Stimulated activated CD4-positive, alpha-beta T cell treated with anti-CD3 and anti-CD28 coated beads, Interleukin-4, amount 100 ng/mL, for 4 hours (primary cell): Measurements from ENCODE around the gene PCYT2.
"Not testable (repeated sequence)": the region's sequence is repeated elsewhere in the genome, so short reads cannot be mapped to it uniquely, and the experiment has no call there.

Experiments used
- DNase-seq, 2 experiments: peaks; one replicate each; pipeline ENCODE4 v3.0.0-alpha.2; 2020

The PCYT2 gene

GRCh38 chr17:81911277-81911961, at the start of gene PCYT2:
TSS of gene PCYT2 (minus strand) at chr17:81911399. CDS start at chr17:81911355, 44 bp downstream.
- peak; percentile 93 to 94 for DNase-seq

- DNase-seq = no peak
Measured at GRCh38 chr17:81960130-81960958, 49.1 kb upstream of the PCYT2 start.

- peak; percentile 75 to 86 for DNase-seq
Measured at GRCh38 chr17:81959362-81960129, 48.3 kb upstream of the PCYT2 start.

GRCh38 chr17:81958633-81959342, 47.6 kb upstream of the PCYT2 start:
- no peak for DNase-seq

GRCh38 chr17:81957691-81958432, 46.7 kb upstream of the PCYT2 start:
- DNase-seq = no peak

GRCh38 chr17:81956607-81957589, 45.7 kb upstream of the PCYT2 start:
- DNase-seq = no peak

DNA sequence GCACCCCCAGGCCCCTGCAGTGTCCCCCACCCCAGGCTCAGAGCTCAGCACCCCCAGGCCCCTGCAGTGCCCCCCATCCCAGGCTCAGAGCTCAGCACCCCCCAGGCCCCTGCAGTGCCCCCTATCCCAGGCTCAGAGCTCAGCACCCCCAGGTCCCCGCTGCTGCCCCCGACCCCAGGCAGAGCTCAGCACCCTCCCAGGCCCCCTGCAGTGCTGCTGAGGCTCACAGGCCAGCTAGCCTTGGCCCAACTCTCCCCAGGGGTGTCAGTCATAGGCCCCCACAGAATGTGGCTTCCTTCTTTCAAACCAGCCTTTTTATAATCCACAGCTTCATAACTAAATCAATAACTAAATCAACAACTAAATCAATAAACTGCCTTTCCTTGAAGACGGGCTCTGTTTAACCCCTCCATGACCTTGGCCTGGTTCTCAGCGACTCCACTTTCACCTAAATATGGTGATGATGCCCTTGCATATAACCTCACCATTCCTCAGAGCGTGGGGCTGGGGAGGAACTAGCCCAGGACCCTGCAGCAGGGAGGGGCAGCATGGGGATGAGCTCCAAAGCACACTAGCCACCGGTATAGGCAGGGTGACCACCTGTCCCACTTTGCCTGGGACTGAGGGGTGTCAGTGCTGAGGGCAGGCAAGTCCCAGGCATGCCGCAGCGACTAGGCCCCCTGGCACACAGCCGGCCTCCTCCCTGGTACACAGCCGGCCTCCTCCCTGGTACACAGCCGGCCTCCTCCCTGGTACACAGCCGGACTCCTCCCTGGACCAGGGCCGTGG, 44.8 kb upstream of the PCYT2 start:
- no peak for DNase-seq

- no peak for DNase-seq
Measured at GRCh38 chr17:81955058-81955681, 44.0 kb upstream of the PCYT2 start.

GRCh38 chr17:81954131-81955057, 43.2 kb upstream of the PCYT2 start:
- DNase-seq = no peak

DNA sequence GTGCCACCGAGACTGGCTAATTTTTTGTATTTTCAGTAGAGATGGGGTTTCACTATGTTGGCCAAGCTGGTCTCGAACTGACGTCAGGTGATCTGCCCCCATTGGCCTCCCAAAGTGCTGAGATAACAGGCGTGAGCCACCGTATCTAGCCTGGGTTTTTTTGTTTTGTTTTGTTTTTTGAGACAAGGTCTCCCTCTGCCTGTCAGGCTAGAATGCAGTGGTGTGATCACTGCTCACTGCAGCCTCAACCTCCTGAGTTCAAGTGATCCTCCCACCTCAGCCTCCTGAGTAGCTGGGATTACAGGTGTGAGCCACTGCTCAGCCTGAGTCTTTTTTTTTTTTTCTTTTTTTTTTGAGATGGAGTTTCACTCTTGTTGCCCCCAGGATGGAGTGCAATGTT, 42.2 kb upstream of the PCYT2 start:
- not testable (repeated sequence) for DNase-seq

- DNase-seq = no peak
Measured at GRCh38 chr17:81952792-81953228, 41.6 kb upstream of the PCYT2 start.

GRCh38 chr17:81951785-81952684, 40.8 kb upstream of the PCYT2 start:
- no peak for DNase-seq

GRCh38 chr17:81950501-81950900, 39.3 kb upstream of the PCYT2 start:
- DNase-seq = no peak

- no peak for DNase-seq
Measured at GRCh38 chr17:81948635-81949378, 37.6 kb upstream of the PCYT2 start.

DNA sequence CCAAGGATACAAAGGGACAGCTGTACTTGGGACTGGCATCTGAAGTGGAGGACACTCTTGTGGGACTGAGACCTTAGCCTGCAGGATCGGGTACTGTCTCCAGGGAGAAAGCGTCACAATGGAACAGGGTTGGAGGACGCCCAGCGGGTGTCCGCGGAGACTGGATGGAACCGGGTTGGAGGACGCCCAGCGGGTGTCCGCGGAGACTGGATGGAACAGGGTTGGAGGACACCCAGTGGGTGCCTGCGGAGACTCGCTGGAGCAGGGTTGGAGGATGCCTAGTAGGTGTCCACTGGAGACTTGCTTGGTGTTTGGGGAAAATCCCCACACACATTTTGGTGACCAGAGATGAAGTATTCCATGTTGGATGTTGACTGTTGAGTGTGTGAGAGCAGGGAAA, 36.0 kb upstream of the PCYT2 start, which contains the start of gene MYADML2:
Gene MYADML2, minus strand, starts transcription at position 45 of the 400 bp plus-strand sequence. CDS start 5,492 bp downstream, outside the sequence.
- no peak for DNase-seq

GRCh38 chr17:81944858-81945257, 33.7 kb upstream of the PCYT2 start:
- DNase-seq = no peak
